Measurements from ENCODE around the gene MYO1C.

DNA sequence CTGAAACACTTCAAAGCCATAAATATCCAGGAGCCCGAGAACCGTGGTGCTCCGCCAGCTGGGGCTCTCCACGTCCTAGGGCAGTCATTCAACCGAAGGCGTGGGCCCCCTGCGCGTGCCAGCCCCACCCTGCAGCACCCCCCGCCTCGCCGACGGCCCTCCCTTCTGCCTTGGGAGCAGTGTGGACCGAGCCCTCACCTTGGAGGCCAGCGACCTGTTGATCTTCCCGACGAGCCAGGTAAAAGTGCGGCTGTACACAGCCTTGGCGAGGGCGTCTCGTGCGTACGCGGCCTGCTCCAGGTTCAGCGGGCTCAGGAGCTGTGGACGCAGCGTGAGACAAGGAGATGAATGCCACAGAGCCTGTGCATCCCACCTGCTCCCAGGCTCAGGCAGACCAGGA is 14.1 kb downstream of the MYO1C start:
- TF ChIP-seq POLR2AphosphoS5 (IDR thresholded peaks at IDR 0.05; ENCODE audit: borderline replicate concordance, low read depth, low read length) (no peak), EZH2 (IDR thresholded peaks at IDR 0.05) (no peak)

All from SK-N-MC (cell line).